Activated naive CD8-positive, alpha-beta T cell treated with anti-CD3 and anti-CD28 coated beads for 36 hours (primary cell): Measurements from ENCODE around the gene CALM1. TPM values are rescaled to one million over a fixed set of nuclear protein-coding genes. Genes with fewer than 3 reads are reported as not detected.

ENCODE experiments used
- DNase-seq: peaks from one replicate; pipeline ENCODE4 v3.0.0; 2021
- H3K27ac Mint-ChIP-seq: one replicate; pipeline ENCODE4 v1.8.0; 2022; ENCODE audit warnings: mild to moderate bottlenecking, moderate library complexity, mixed read lengths
- H3K27me3 Mint-ChIP-seq: one replicate; pipeline ENCODE4 v1.8.0; 2022; ENCODE audit warnings: mild to moderate bottlenecking, mixed read lengths
- H3K36me3 Mint-ChIP-seq: one replicate; pipeline ENCODE4 v1.8.0; 2021; ENCODE audit warnings: mild to moderate bottlenecking, mixed read lengths
- H3K4me1 Mint-ChIP-seq: one replicate; pipeline ENCODE4 v1.8.0; 2021; ENCODE audit warnings: mixed read lengths
- H3K4me3 Mint-ChIP-seq: one replicate; pipeline ENCODE4 v1.8.0; 2022; ENCODE audit warnings: mild to moderate bottlenecking, moderate library complexity, mixed read lengths
- H3K9me3 Mint-ChIP-seq: one replicate; pipeline ENCODE4 v1.8.0; 2022; ENCODE audit warnings: mixed read lengths
- total RNA-seq, 2 experiments: library from RNA; stranded (reverse); gene quantifications; one replicate each; pipeline ENCODE4 v1.2.3, GENCODE V29; 2021

The CALM1 gene
- total RNA-seq, 2 experiments from 2014 or later = 437 to 439 TPM

- no peak for DNase-seq
- peaks cover 4% of the 10 kb centered on the region for H3K4me1 Mint-ChIP-seq
- no peaks in the 10 kb centered on the region for H3K27me3 Mint-ChIP-seq
- no peak overlapping the region for H3K27ac Mint-ChIP-seq
- peaks cover 4% of the 10 kb centered on the region for H3K9me3 Mint-ChIP-seq
- no peak overlapping the region for H3K4me3 Mint-ChIP-seq
- H3K36me3 Mint-ChIP-seq = no peaks in the 10 kb centered on the region
These were observed 55.5 kb downstream of the CALM1 start for GRCh38 chr14:90452366-90452765.

- Mint-ChIP-seq H3K27ac (no peak overlapping the region), H3K4me3 (no peak overlapping the region), H3K36me3 (no peaks in the 10 kb centered on the region), H3K4me1 (peaks cover 4% of the 10 kb centered on the region), H3K27me3 (no peaks in the 10 kb centered on the region), H3K9me3 (no peaks in the 10 kb centered on the region)
- no peak for DNase-seq
These were observed 56.6 kb downstream of the CALM1 start for GRCh38 chr14:90453401-90453951.

- Mint-ChIP-seq H3K9me3 (no peaks in the 10 kb centered on the region), H3K36me3 (no peaks in the 10 kb centered on the region), H3K27ac (no peak overlapping the region), H3K4me3 (no peak overlapping the region), H3K4me1 (peaks cover 4% of the 10 kb centered on the region), H3K27me3 (no peaks in the 10 kb centered on the region)
- DNase-seq = no peak
These were observed 57.5 kb downstream of the CALM1 start for GRCh38 chr14:90454041-90455000.

- Mint-ChIP-seq H3K4me1 (peaks cover 4% of the 10 kb centered on the region), H3K27me3 (no peaks in the 10 kb centered on the region), H3K27ac (no peak overlapping the region), H3K9me3 (no peaks in the 10 kb centered on the region), H3K36me3 (no peaks in the 10 kb centered on the region), H3K4me3 (no peak overlapping the region)
- no peak for DNase-seq
These were observed 58.3 kb downstream of the CALM1 start for GRCh38 chr14:90455100-90455571.

- no peaks in the 10 kb centered on the region for H3K27me3 Mint-ChIP-seq
- H3K4me3 Mint-ChIP-seq = no peak overlapping the region
These were observed 59.7 kb downstream of the CALM1 start for GRCh38 chr14:90456551-90456950.

GRCh38 chr14:90457186-90457585 is 60.4 kb downstream of the CALM1 start:
- no peak for DNase-seq
- no peaks in the 10 kb centered on the region for H3K9me3 Mint-ChIP-seq
- no peak overlapping the region for H3K27ac Mint-ChIP-seq
- no peaks in the 10 kb centered on the region for H3K27me3 Mint-ChIP-seq
- H3K4me1 Mint-ChIP-seq = peaks cover 4% of the 10 kb centered on the region
- H3K4me3 Mint-ChIP-seq = no peak overlapping the region
- no peaks in the 10 kb centered on the region for H3K36me3 Mint-ChIP-seq

More at GRCh38 chr14:90456551-90456950, 59.7 kb downstream of the CALM1 start:
- no peak for DNase-seq
- Mint-ChIP-seq H3K27ac (no peak overlapping the region), H3K9me3 (no peaks in the 10 kb centered on the region), H3K36me3 (no peaks in the 10 kb centered on the region), H3K4me1 (peaks cover 4% of the 10 kb centered on the region)

Other genes starting within 250 kb of the CALM1 start
- 100 to 1,000 TPM; 129 to 130 TPM for gene PSMC1, start 140.5 kb upstream of the CALM1 start, total RNA-seq
- gene NRDE2, start 65.1 kb upstream of the CALM1 start, total RNA-seq = 10 to 100 TPM; 23.2 to 25.4 TPM